ENCODE results near the gene ST8SIA5. TPM values are rescaled to one million over a fixed set of nuclear protein-coding genes. Genes with fewer than 3 reads are reported as not detected.

Gene ST8SIA5
- total and polyA plus RNA-seq, 2 donors (not counting 1 experiment from before 2014, with no cell fraction given): under 0.01 to 0.01 TPM

- Histone ChIP-seq H3K27ac (ENCODE audit: insufficient read depth, low read length) (no peak overlapping the region), H3K79me2 (ENCODE audit: control insufficient read depth, insufficient read depth, low read length) (no peaks in the 10 kb centered on the region), H3K9ac (ENCODE audit: insufficient read depth, low read length) (no peak overlapping the region), H4K20me1 (ENCODE audit: control insufficient read depth, extremely low read depth, insufficient read depth, low read length) (no peaks in the 10 kb centered on the region), H3K4me2 (ENCODE audit: extremely low read depth, insufficient read depth, low read length) (no peak overlapping the region), H3K36me3 (ENCODE audit: control insufficient read depth, insufficient read depth, low read length) (no peaks in the 10 kb centered on the region), H2AFZ (ENCODE audit: low read length) (no peak overlapping the region), H3K4me3 (replicated peaks in 1 of 4; ENCODE audit: control extremely low read depth in 1 of 4, insufficient read depth in 1 of 4, low read depth in 3 of 4, low read length in 4 of 4) (no peak overlapping the region), H3K9me3 (ENCODE audit: control insufficient read depth, insufficient read depth, low read depth, low read length) (no peaks in the 10 kb centered on the region), H3K4me1 (ENCODE audit: control insufficient read depth, extremely low read depth, insufficient read depth, low read length) (no peaks in the 10 kb centered on the region), H3K27me3 (ENCODE audit: control insufficient read depth, insufficient read depth, low read length) (no peaks in the 10 kb centered on the region)
- DNase-seq (ENCODE audit: low read depth in 2 of 2): no peak
- no peak for TF ChIP-seq EZH2 (IDR thresholded peaks at IDR 0.05; ENCODE audit: low read length, missing control alignments)
- TF ChIP-seq CTCF (conservative IDR thresholded peaks at IDR 0.05 in 1 of 2, IDR thresholded peaks at IDR 0.05 in 1 of 2; ENCODE audit: low read depth in 1 of 2, low read length in 2 of 2): no peak
Measured at GRCh38 chr18:46728219-46728930, 28.5 kb downstream of the ST8SIA5 start.

- Histone ChIP-seq H3K27ac (ENCODE audit: insufficient read depth, low read length) (no peak overlapping the region), H2AFZ (ENCODE audit: low read length) (no peak overlapping the region), H3K36me3 (ENCODE audit: control insufficient read depth, insufficient read depth, low read length) (no peaks in the 10 kb centered on the region), H4K20me1 (ENCODE audit: control insufficient read depth, extremely low read depth, insufficient read depth, low read length) (no peaks in the 10 kb centered on the region), H3K4me2 (ENCODE audit: extremely low read depth, insufficient read depth, low read length) (no peak overlapping the region), H3K4me1 (ENCODE audit: control insufficient read depth, extremely low read depth, insufficient read depth, low read length) (no peaks in the 10 kb centered on the region), H3K4me3 (replicated peaks in 1 of 4; ENCODE audit: control extremely low read depth in 1 of 4, insufficient read depth in 1 of 4, low read depth in 3 of 4, low read length in 4 of 4) (no peak overlapping the region), H3K79me2 (ENCODE audit: control insufficient read depth, insufficient read depth, low read length) (no peaks in the 10 kb centered on the region), H3K9ac (ENCODE audit: insufficient read depth, low read length) (no peak overlapping the region), H3K27me3 (ENCODE audit: control insufficient read depth, insufficient read depth, low read length) (no peaks in the 10 kb centered on the region), H3K9me3 (ENCODE audit: control insufficient read depth, insufficient read depth, low read depth, low read length) (no peaks in the 10 kb centered on the region)
- no peak for DNase-seq (ENCODE audit: low read depth in 2 of 2)
- no peak for TF ChIP-seq CTCF (conservative IDR thresholded peaks at IDR 0.05 in 1 of 2, IDR thresholded peaks at IDR 0.05 in 1 of 2; ENCODE audit: low read depth in 1 of 2, low read length in 2 of 2)
- no peak for TF ChIP-seq EZH2 (IDR thresholded peaks at IDR 0.05; ENCODE audit: low read length, missing control alignments)
Measured at GRCh38 chr18:46727177-46727576, 29.7 kb downstream of the ST8SIA5 start.

GRCh38 chr18:46725310-46725709 lies 31.5 kb downstream of the ST8SIA5 start:
- Histone ChIP-seq H3K9ac (ENCODE audit: insufficient read depth, low read length) (no peak overlapping the region), H3K79me2 (ENCODE audit: control insufficient read depth, insufficient read depth, low read length) (no peaks in the 10 kb centered on the region), H4K20me1 (ENCODE audit: control insufficient read depth, extremely low read depth, insufficient read depth, low read length) (no peaks in the 10 kb centered on the region), H3K4me3 (replicated peaks in 1 of 4; ENCODE audit: control extremely low read depth in 1 of 4, insufficient read depth in 1 of 4, low read depth in 3 of 4, low read length in 4 of 4) (no peak overlapping the region), H3K36me3 (ENCODE audit: control insufficient read depth, insufficient read depth, low read length) (no peaks in the 10 kb centered on the region), H3K9me3 (ENCODE audit: control insufficient read depth, insufficient read depth, low read depth, low read length) (no peaks in the 10 kb centered on the region), H3K27me3 (ENCODE audit: control insufficient read depth, insufficient read depth, low read length) (no peaks in the 10 kb centered on the region), H3K27ac (ENCODE audit: insufficient read depth, low read length) (no peak overlapping the region), H3K4me1 (ENCODE audit: control insufficient read depth, extremely low read depth, insufficient read depth, low read length) (no peaks in the 10 kb centered on the region), H2AFZ (ENCODE audit: low read length) (no peak overlapping the region), H3K4me2 (ENCODE audit: extremely low read depth, insufficient read depth, low read length) (no peak overlapping the region)
- no peak for DNase-seq (ENCODE audit: low read depth in 2 of 2)
- TF ChIP-seq CTCF (conservative IDR thresholded peaks at IDR 0.05 in 1 of 2, IDR thresholded peaks at IDR 0.05 in 1 of 2; ENCODE audit: low read depth in 1 of 2, low read length in 2 of 2) (no peak), EZH2 (IDR thresholded peaks at IDR 0.05; ENCODE audit: low read length, missing control alignments) (no peak)

All from fibroblast of lung (primary cell).